Measurements from ENCODE around the gene TCP11L1. TPM values are rescaled to one million over a fixed set of nuclear protein-coding genes. Genes with fewer than 3 reads are reported as not detected.

Gene TCP11L1
- total and polyA plus RNA-seq, 9 donors = 6.9 to 13.2 (median 9.5) TPM

DNA sequence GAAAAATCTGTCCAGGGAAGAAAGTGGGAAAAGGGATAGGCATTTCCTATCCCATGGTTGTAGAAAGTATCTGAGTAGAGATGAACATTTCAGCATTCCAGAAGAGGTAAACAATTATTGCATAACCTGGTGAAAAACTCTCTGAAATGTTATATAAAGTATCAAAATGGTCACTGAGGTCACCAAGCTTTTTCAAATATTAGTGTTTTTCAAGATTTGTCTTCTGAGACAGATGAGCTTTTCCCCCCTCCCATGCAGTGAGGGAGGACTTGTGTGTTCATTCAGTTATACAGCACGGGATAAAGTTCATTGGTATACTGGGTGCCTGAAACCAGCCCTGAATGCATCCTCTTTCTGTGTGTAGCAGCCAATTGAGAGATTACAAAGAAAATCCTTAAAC lies 25.6 kb upstream of the TCP11L1 start:
- Histone ChIP-seq H3K36me3 (ENCODE audit: control insufficient read depth, insufficient read depth, low read length) (no peaks in the 10 kb centered on the region), H3K9me3 (replicated peaks; ENCODE audit: control insufficient read depth, low read depth, low read length) (no peaks in the 10 kb centered on the region), H3K27me3 (ENCODE audit: control insufficient read depth, insufficient read depth, low read length) (peaks cover 5% of the 10 kb centered on the region), H3K4me3 (ENCODE audit: low read length) (no peak overlapping the region), H3K4me1 (ENCODE audit: control insufficient read depth, insufficient read depth, low read length) (peaks cover 6% of the 10 kb centered on the region), H3K27ac (ENCODE audit: low read length) (no peak overlapping the region)
- WGBS (ENCODE audit: insufficient coverage) = 20% methylated on average over 1 of the region's 1 CpG
- no peak for DNase-seq

- Histone ChIP-seq H3K9me3 (replicated peaks; ENCODE audit: control insufficient read depth, low read depth, low read length) (no peaks in the 10 kb centered on the region), H3K36me3 (ENCODE audit: control insufficient read depth, insufficient read depth, low read length) (no peaks in the 10 kb centered on the region), H3K4me1 (ENCODE audit: control insufficient read depth, insufficient read depth, low read length) (peaks cover 11% of the 10 kb centered on the region), H3K4me3 (ENCODE audit: low read length) (peak within 1 kb of the TSS; percentile 59), H3K27ac (ENCODE audit: low read length) (peak within 1 kb of the TSS; percentile 87), H3K27me3 (ENCODE audit: control insufficient read depth, insufficient read depth, low read length) (peaks cover 5% of the 10 kb centered on the region)
- DNase-seq = peak; percentile 94
- WGBS (ENCODE audit: insufficient coverage) = 1% methylated on average over 73 of the region's 89 CpGs
These were observed 23.5 kb upstream of the TCP11L1 start, which contains the start of gene DEPDC7 for GRCh38 chr11:33015621-33016551. Gene DEPDC7 (plus strand): TSS chr11:33015878. CDS start chr11:33015956, 78 bp downstream.

GRCh38 chr11:33016654-33017053 lies 22.7 kb upstream of the TCP11L1 start:
- Histone ChIP-seq H3K27me3 (ENCODE audit: control insufficient read depth, insufficient read depth, low read length) (peaks cover 5% of the 10 kb centered on the region), H3K4me1 (ENCODE audit: control insufficient read depth, insufficient read depth, low read length) (peaks cover 11% of the 10 kb centered on the region), H3K27ac (ENCODE audit: low read length) (peak overlapping the region; percentile 86), H3K4me3 (ENCODE audit: low read length) (peak overlapping the region; percentile 59), H3K9me3 (replicated peaks; ENCODE audit: control insufficient read depth, low read depth, low read length) (no peaks in the 10 kb centered on the region), H3K36me3 (ENCODE audit: control insufficient read depth, insufficient read depth, low read length) (no peaks in the 10 kb centered on the region)
- DNase-seq = no peak
- WGBS (ENCODE audit: insufficient coverage) = 50% methylated on average over 1 of the region's 4 CpGs

- H3K9me3 ChIP-seq (replicated peaks; ENCODE audit: control insufficient read depth, low read depth, low read length) = no peaks in the 10 kb centered on the region
- H3K27ac ChIP-seq (ENCODE audit: low read length) = peak overlapping the region; percentile 16
- H3K27me3 ChIP-seq (ENCODE audit: control insufficient read depth, insufficient read depth, low read length) = peaks cover 5% of the 10 kb centered on the region
- DNase-seq = no peak
- 79% methylated on average over 3 of the region's 9 CpGs for WGBS (ENCODE audit: insufficient coverage)
- H3K36me3 ChIP-seq (ENCODE audit: control insufficient read depth, insufficient read depth, low read length) = no peaks in the 10 kb centered on the region
- H3K4me3 ChIP-seq (ENCODE audit: low read length) = peak overlapping the region; percentile 59
- peaks cover 11% of the 10 kb centered on the region for H3K4me1 ChIP-seq (ENCODE audit: control insufficient read depth, insufficient read depth, low read length)
These were observed 21.9 kb upstream of the TCP11L1 start for GRCh38 chr11:33017478-33017877.

DNA sequence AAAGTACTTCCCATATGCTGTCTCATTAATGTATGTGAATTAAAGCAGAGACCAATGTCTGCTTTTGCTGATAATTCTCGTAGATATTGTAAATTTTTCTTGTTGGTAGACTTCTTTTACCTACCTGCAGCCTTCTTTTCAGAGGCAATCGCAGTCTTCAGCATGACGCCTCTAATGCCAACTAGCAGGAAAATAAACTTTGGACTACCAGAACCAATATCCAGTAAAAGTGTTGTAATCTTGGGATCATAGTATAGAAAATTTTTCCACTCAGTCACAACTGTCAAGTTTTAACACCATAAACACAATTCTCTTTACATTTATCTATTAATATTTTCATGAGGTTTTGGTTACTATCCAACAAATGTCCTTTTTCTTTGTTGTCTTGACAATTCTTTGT lies 21.4 kb upstream of the TCP11L1 start:
- Histone ChIP-seq H3K4me1 (ENCODE audit: control insufficient read depth, insufficient read depth, low read length) (peaks cover 11% of the 10 kb centered on the region), H3K27ac (ENCODE audit: low read length) (no peak overlapping the region), H3K4me3 (ENCODE audit: low read length) (no peak overlapping the region), H3K9me3 (replicated peaks; ENCODE audit: control insufficient read depth, low read depth, low read length) (no peaks in the 10 kb centered on the region), H3K27me3 (ENCODE audit: control insufficient read depth, insufficient read depth, low read length) (peaks cover 5% of the 10 kb centered on the region), H3K36me3 (ENCODE audit: control insufficient read depth, insufficient read depth, low read length) (no peaks in the 10 kb centered on the region)
- WGBS (ENCODE audit: insufficient coverage) = no CpG with 5 or more reads among the region's 3 CpGs
- DNase-seq = no peak

GRCh38 chr11:33018840-33019239 lies 20.5 kb upstream of the TCP11L1 start:
- H3K36me3 ChIP-seq (ENCODE audit: control insufficient read depth, insufficient read depth, low read length) = no peaks in the 10 kb centered on the region
- peaks cover 11% of the 10 kb centered on the region for H3K4me1 ChIP-seq (ENCODE audit: control insufficient read depth, insufficient read depth, low read length)
- no peak overlapping the region for H3K4me3 ChIP-seq (ENCODE audit: low read length)
- H3K27me3 ChIP-seq (ENCODE audit: control insufficient read depth, insufficient read depth, low read length) = peaks cover 5% of the 10 kb centered on the region
- peak; percentile 17 for DNase-seq
- H3K9me3 ChIP-seq (replicated peaks; ENCODE audit: control insufficient read depth, low read depth, low read length) = no peaks in the 10 kb centered on the region
- H3K27ac ChIP-seq (ENCODE audit: low read length) = no peak overlapping the region
- WGBS (ENCODE audit: insufficient coverage) = 85% methylated on average over 2 of the region's 6 CpGs

DNA sequence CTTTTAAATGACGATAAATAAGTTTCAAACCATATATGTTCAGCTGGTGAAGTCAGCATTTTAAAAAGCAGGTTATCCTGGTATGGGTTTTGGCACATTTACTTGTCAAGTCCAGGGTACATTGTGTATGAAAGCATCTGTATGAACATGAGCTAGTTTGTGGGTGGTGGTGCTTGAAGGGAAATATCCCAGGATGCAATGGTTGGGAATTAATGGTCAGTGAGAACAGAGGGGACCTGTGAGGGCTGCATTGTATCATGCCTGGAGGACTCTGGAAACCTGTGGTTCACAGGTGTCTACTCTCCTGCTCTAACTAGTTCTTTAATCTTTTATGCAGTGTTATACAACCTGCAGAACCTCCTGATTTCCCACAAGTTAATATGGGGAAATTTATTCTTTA lies 17.9 kb upstream of the TCP11L1 start:
- Histone ChIP-seq H3K9me3 (replicated peaks; ENCODE audit: control insufficient read depth, low read depth, low read length) (no peaks in the 10 kb centered on the region), H3K4me3 (ENCODE audit: low read length) (no peak overlapping the region), H3K4me1 (ENCODE audit: control insufficient read depth, insufficient read depth, low read length) (peaks cover 10% of the 10 kb centered on the region), H3K36me3 (ENCODE audit: control insufficient read depth, insufficient read depth, low read length) (no peaks in the 10 kb centered on the region), H3K27me3 (ENCODE audit: control insufficient read depth, insufficient read depth, low read length) (no peaks in the 10 kb centered on the region), H3K27ac (ENCODE audit: low read length) (no peak overlapping the region)
- WGBS (ENCODE audit: insufficient coverage) = no CpG with 5 or more reads among the region's 1 CpG
- DNase-seq = no peak

GRCh38 chr11:33021937-33022336 lies 17.4 kb upstream of the TCP11L1 start:
- no peak overlapping the region for H3K4me3 ChIP-seq (ENCODE audit: low read length)
- H3K27me3 ChIP-seq (ENCODE audit: control insufficient read depth, insufficient read depth, low read length) = no peaks in the 10 kb centered on the region
- H3K9me3 ChIP-seq (replicated peaks; ENCODE audit: control insufficient read depth, low read depth, low read length) = no peaks in the 10 kb centered on the region
- WGBS (ENCODE audit: insufficient coverage) = no CpG with 5 or more reads among the region's 1 CpG
- peaks cover 10% of the 10 kb centered on the region for H3K4me1 ChIP-seq (ENCODE audit: control insufficient read depth, insufficient read depth, low read length)
- no peak for DNase-seq
- no peak overlapping the region for H3K27ac ChIP-seq (ENCODE audit: low read length)
- no peaks in the 10 kb centered on the region for H3K36me3 ChIP-seq (ENCODE audit: control insufficient read depth, insufficient read depth, low read length)

DNA sequence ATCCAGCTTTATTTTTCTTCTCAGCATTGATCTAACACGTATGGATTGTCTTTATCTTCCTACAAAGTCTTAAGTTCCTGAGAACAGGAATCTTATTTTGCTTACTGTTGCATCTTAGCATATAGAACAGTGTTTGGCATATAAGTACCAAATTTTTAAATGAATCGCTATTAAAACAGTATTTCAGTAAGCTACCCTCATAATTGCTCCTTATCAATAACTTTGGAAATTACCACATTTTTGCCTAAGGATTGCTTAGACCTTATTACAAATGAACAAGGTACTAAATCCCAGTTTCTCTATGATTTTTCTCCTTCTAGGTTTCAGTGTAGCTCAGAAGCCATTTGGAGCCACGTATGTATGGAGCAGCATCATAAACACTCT lies 14.0 kb upstream of the TCP11L1 start:
- no peaks in the 10 kb centered on the region for H3K27me3 ChIP-seq (ENCODE audit: control insufficient read depth, insufficient read depth, low read length)
- H3K4me1 ChIP-seq (ENCODE audit: control insufficient read depth, insufficient read depth, low read length) = no peaks in the 10 kb centered on the region
- H3K27ac ChIP-seq (ENCODE audit: low read length) = no peak overlapping the region
- no peaks in the 10 kb centered on the region for H3K9me3 ChIP-seq (replicated peaks; ENCODE audit: control insufficient read depth, low read depth, low read length)
- DNase-seq = no peak
- WGBS (ENCODE audit: insufficient coverage) = no CpG with 5 or more reads among the region's 3 CpGs
- H3K36me3 ChIP-seq (ENCODE audit: control insufficient read depth, insufficient read depth, low read length) = no peaks in the 10 kb centered on the region
- no peak overlapping the region for H3K4me3 ChIP-seq (ENCODE audit: low read length)

DNA sequence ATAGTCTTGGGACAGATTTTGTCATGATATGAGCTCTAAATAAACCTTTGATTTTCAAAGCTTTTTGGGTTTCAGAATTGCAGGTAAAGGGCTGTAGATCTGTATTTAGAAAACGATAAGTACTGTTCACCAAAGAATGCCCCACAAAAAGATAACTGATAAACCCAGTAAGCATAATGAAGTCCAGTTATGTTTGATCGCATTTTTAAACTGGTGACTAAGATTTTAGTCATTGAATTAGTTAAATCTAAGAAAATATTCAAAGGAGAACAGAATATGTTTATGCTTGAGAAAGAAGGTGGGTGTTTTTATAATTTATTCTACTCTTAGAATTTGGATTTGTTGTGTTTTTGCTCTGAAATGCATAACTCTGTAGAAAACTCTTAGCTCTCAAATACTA lies 12.1 kb upstream of the TCP11L1 start:
- no peak for DNase-seq
- Histone ChIP-seq H3K36me3 (ENCODE audit: control insufficient read depth, insufficient read depth, low read length) (no peaks in the 10 kb centered on the region), H3K4me3 (ENCODE audit: low read length) (no peak overlapping the region)

More for the DNA sequence above, 12.1 kb upstream of the TCP11L1 start:
- Histone ChIP-seq H3K4me1 (ENCODE audit: control insufficient read depth, insufficient read depth, low read length) (no peaks in the 10 kb centered on the region), H3K27me3 (ENCODE audit: control insufficient read depth, insufficient read depth, low read length) (no peaks in the 10 kb centered on the region), H3K27ac (ENCODE audit: low read length) (no peak overlapping the region), H3K9me3 (replicated peaks; ENCODE audit: control insufficient read depth, low read depth, low read length) (no peaks in the 10 kb centered on the region)
- WGBS (ENCODE audit: insufficient coverage) = no CpG with 5 or more reads among the region's 2 CpGs

All from muscle of leg (tissue), 11 donors.